ENCODE measurements around the gene TRAM2.
"Not testable (repeated sequence)": the region's sequence is repeated elsewhere in the genome, so short reads cannot be mapped to it uniquely, and the experiment has no call there.

Gene TRAM2

GRCh38 chr6:52474173-52474572 is 102.7 kb downstream of the TRAM2 start:
- DNase-seq: no peak

GRCh38 chr6:52461194-52461593 is 115.7 kb downstream of the TRAM2 start:
- DNase-seq: not testable (repeated sequence)

GRCh38 chr6:52457096-52457495 is 119.8 kb downstream of the TRAM2 start:
- DNase-seq: no peak

GRCh38 chr6:52454556-52454955 is 122.3 kb downstream of the TRAM2 start:
- no peak for DNase-seq
